Liver (tissue), 9 donors: Measurements from ENCODE around the gene CDH23. TPM values are rescaled to one million over a fixed set of nuclear protein-coding genes. Genes with fewer than 3 reads are reported as not detected.
A peak's percentile ranks its signal among the peaks of the same experiment; 100 is the strongest.

ENCODE experiments used
- DNase-seq: peaks from one replicate; pipeline ENCODE4 v3.0.0-alpha.2; 2017; ENCODE audit warnings: low spot score
- H3K27ac ChIP-seq, 2 donors: one replicate each; pipeline ENCODE4 v1.7.0; 2013; ENCODE audit warnings: inconsistent platforms in 2 of 2, low read length in 2 of 2, control low read depth in 1 of 2, low read depth in 1 of 2, mild to moderate bottlenecking in 1 of 2
- H3K27me3 ChIP-seq, 4 donors: one replicate each; pipeline versions ENCODE4 v1.6.1 to v1.7.0; 2013; ENCODE audit warnings: low read length in 3 of 4, inconsistent platforms in 1 of 4, mild to moderate bottlenecking in 1 of 4, moderate library complexity in 1 of 4; ENCODE audit not compliant: control insufficient read depth in 4 of 4, insufficient read depth in 4 of 4
- H3K36me3 ChIP-seq, 4 donors: one replicate each; pipeline versions ENCODE4 v1.6.1 to v1.7.0; 2013; ENCODE audit warnings: low read length in 3 of 4, mild to moderate bottlenecking in 3 of 4, low read depth in 1 of 4, moderate library complexity in 1 of 4; ENCODE audit not compliant: control insufficient read depth in 4 of 4, insufficient read depth in 3 of 4
- H3K4me1 ChIP-seq, 4 donors: one replicate each; pipeline versions ENCODE4 v1.6.1 to v1.7.0; 2013; ENCODE audit warnings: low read length in 3 of 4, mild to moderate bottlenecking in 3 of 4, moderate library complexity in 1 of 4; ENCODE audit not compliant: control insufficient read depth in 4 of 4, insufficient read depth in 4 of 4
- H3K4me3 ChIP-seq, 3 donors: one replicate each; pipeline versions ENCODE4 v1.6.1 to v1.7.0; 2013; ENCODE audit warnings: low read length in 3 of 3, control low read depth in 1 of 3, low read depth in 1 of 3, mild to moderate bottlenecking in 1 of 3
- H3K9ac ChIP-seq, 2 donors: one replicate each; pipeline ENCODE4 v1.7.0; 2013; ENCODE audit warnings: low read length in 2 of 2, mild to moderate bottlenecking in 2 of 2, moderate library complexity in 2 of 2, control low read depth in 1 of 2, low read depth in 1 of 2
- H3K9me3 ChIP-seq, 4 donors: one replicate each; pipeline versions ENCODE4 v1.6.1 to v1.7.0; 2013; ENCODE audit warnings: low read length in 3 of 4; ENCODE audit not compliant: control insufficient read depth in 4 of 4
- ATF3 ChIP-seq: IDR thresholded peaks from 2 replicates; pipeline ENCODE4 v1.6.1; 2016; ENCODE audit warnings: antibody characterized with exemption
- EGR1 ChIP-seq, 2 donors: IDR thresholded peaks; 2 replicates each; pipeline ENCODE4 v1.6.1; 2016 to 2018; ENCODE audit warnings: antibody characterized with exemption in 2 of 2, low read depth in 2 of 2
- FOXA2 ChIP-seq: IDR thresholded peaks from 2 replicates; pipeline ENCODE4 v1.6.1; 2016; ENCODE audit warnings: antibody characterized with exemption
- GABPA ChIP-seq, 2 donors: IDR thresholded peaks in 1 of 2; conservative IDR thresholded peaks in 1 of 2; 2 replicates each; pipeline ENCODE4 v1.6.1; 2016; ENCODE audit warnings: antibody characterized with exemption in 2 of 2, mild to moderate bottlenecking in 1 of 2, moderate library complexity in 1 of 2
- HNF4A ChIP-seq, 2 donors: conservative IDR thresholded peaks; 2 replicates each; pipeline ENCODE4 v1.6.1; 2016; ENCODE audit warnings: antibody characterized with exemption in 2 of 2, mild to moderate bottlenecking in 2 of 2
- HNF4G ChIP-seq: IDR thresholded peaks from 2 replicates; pipeline ENCODE4 v1.6.1; 2016; ENCODE audit warnings: antibody characterized with exemption
- JUND ChIP-seq, 2 donors: IDR thresholded peaks; 2 replicates each; pipeline ENCODE4 v1.6.1; 2016; ENCODE audit warnings: antibody characterized with exemption in 2 of 2
- NR2F2 ChIP-seq: IDR thresholded peaks from 2 replicates; pipeline ENCODE4 v1.6.1; 2016; ENCODE audit warnings: antibody characterized with exemption
- RAD21 ChIP-seq, 2 donors: IDR thresholded peaks; 2 replicates each; pipeline ENCODE4 v1.6.1; 2016; ENCODE audit warnings: antibody characterized with exemption in 2 of 2, mild to moderate bottlenecking in 2 of 2
- REST ChIP-seq: IDR thresholded peaks from 2 replicates; pipeline ENCODE4 v1.6.1; 2016; ENCODE audit warnings: antibody characterized with exemption, mild to moderate bottlenecking
- RXRA ChIP-seq, 2 donors: IDR thresholded peaks; 2 replicates each; pipeline ENCODE4 v1.6.1; 2017 to 2018; ENCODE audit warnings: antibody characterized with exemption in 2 of 2, mild to moderate bottlenecking in 1 of 2
- SP1 ChIP-seq: IDR thresholded peaks from 2 replicates; pipeline ENCODE4 v1.6.1; 2018; ENCODE audit warnings: antibody characterized with exemption, mild to moderate bottlenecking
- TAF1 ChIP-seq: conservative IDR thresholded peaks from 2 replicates; pipeline ENCODE4 v1.6.1; 2016; ENCODE audit warnings: antibody characterized with exemption, mild to moderate bottlenecking
- YY1 ChIP-seq: IDR thresholded peaks from 2 replicates; pipeline ENCODE4 v1.6.1; 2016; ENCODE audit warnings: antibody characterized with exemption, mild to moderate bottlenecking
- ZBTB33 ChIP-seq: IDR thresholded peaks from 2 replicates; pipeline ENCODE4 v1.6.1; 2016; ENCODE audit warnings: antibody characterized with exemption
- WGBS: extraction: QIAGEN DNeasy Blood & Tissue Kit; methylation state at CpG from one replicate; pipeline ENCODE4 v1.1.7; 2013; 5-methylcytosine and 5-hydroxymethylcytosine counted together
- polyA plus RNA-seq, 2 donors: library from polyadenylated mRNA; stranded (reverse) in 1 of 2; unstranded in 1 of 2; fragments of 200-250 nt in 1 of 2; fragments of >200 nt in 1 of 2; fragmentation: Nextera tagmentation in 1 of 2; extraction: Ambion mirVana in 1 of 2; gene quantifications; one replicate each; pipeline versions ENCODE4 v1.2.1 to v1.2.3, GENCODE V29; 2013 to 2015
- total RNA-seq, 2 donors: library from RNA; depleted of rRNA; stranded (reverse); fragments of >200 nt; gene quantifications; one replicate each; pipeline ENCODE4 v1.2.3, GENCODE V29; 2014
- TF ChIP-seq, protein P1 (sequence below): IDR thresholded peaks from 2 replicates; pipeline ENCODE4 v1.6.1; 2016; ENCODE audit warnings: antibody characterized with exemption
- TF ChIP-seq, protein P2 (sequence below): fragments of 150-350 bp; IDR thresholded peaks from 2 replicates; pipeline ENCODE4 v1.5.1; 2017; ENCODE audit warnings: improper control_type of control experiment, low read depth, low read length; ENCODE audit not compliant: missing input control
- donor health status: healthy.
- donor health status: healthy.
- donor health status: healthy.
- donor health status: healthy.
- donor health status: healthy.

Gene CDH23
- total RNA-seq (1 to 10 TPM; 1.5 to 4.1 TPM), polyA plus RNA-seq (1 to 10 TPM; 2.6 to 4.7 TPM)

GRCh38 chr10:71396711-71397295, at the start of gene CDH23:
Gene CDH23, plus strand, starts transcription at chr10:71396920. Its CDS starts 42,912 bp downstream, at chr10:71439832.
- Histone ChIP-seq H3K36me3 (no peaks in the 10 kb centered on the region), H3K27me3 (no peaks in the 10 kb centered on the region), H3K4me1 (peaks cover 3 to 19% (median 14%) of the 10 kb centered on the region in 4 donors), H3K27ac (no peak within 1 kb of the TSS), H3K9ac (no peak within 1 kb of the TSS), H3K9me3 (no peaks in the 10 kb centered on the region), H3K4me3 (peak within 1 kb of the TSS; percentile 33 to 69 (median 60))
- 1% methylated on average over 91 of the region's 91 CpGs for WGBS
- TF ChIP-seq YY1: no peak
- TF ChIP-seq REST: no peak
- TF ChIP-seq EGR1 (IDR thresholded peaks at IDR 0.05; ENCODE audit: low read depth in 2 of 2): no peak
- TF ChIP-seq ZBTB33: no peak
- no peak for DNase-seq

DNA sequence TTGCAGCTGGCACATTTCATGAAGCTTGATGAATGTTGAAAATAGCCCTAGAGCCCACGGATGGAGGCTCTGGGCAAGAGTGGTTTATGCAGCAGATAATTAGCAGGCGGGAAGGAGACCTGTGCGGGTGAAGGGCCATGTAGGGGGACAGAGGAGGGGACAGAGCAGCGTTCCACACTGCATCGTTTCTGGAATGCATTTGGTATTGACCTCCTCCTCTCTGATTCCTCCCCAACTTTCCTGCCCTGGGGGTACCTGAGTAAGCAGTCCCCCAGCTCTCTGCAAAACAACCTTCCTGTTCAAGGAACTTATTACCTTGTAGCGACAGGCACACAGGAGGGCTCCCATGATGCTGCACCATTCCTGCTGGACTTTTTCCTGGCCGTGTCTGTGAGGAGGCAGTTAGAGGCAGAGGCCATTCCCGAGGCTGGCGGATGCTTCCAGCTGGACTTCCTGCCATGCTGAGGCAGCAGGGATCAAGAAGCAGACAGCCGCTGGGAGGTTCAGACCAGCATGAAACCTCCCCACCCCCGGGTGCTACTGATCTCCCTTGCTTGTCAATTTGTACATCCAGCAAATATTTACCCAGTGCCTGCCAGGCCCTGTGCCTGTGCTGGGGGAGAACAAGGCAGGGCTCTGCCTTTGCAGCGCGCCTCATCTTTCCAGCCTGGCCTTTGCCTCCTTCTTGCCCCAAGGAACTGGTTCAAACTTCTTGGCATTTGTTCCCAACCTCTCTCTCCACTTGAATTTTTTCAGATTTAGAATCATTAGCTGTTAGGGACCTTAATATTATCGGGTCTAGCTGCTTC, 48.9 kb upstream of the CDH23 start:
- 35% methylated on average over 14 of the region's 14 CpGs for WGBS
- no peaks in the 10 kb centered on the region for H3K27me3 ChIP-seq
- H3K4me1 ChIP-seq: peaks cover 24 to 61% (median 42%) of the 10 kb centered on the region in 4 donors
- no peak overlapping the region for H3K9ac ChIP-seq
- no peaks in the 10 kb centered on the region for H3K36me3 ChIP-seq
- DNase-seq: peak; percentile 57
- H3K9me3 ChIP-seq: no peaks in the 10 kb centered on the region
- H3K27ac ChIP-seq: peak overlapping the region in 1 of 2 donors; percentile 41
- H3K4me3 ChIP-seq: peak overlapping the region in 1 of 3 donors; percentile 34
- TF ChIP-seq YY1 (peak; percentile 87), GABPA (IDR thresholded peaks at IDR 0.05 in 1 of 2, conservative IDR thresholded peaks at IDR 0.05 in 1 of 2) (peak in 1 of 2 donors; percentile 67), REST (peak; percentile 76), HNF4G (no peak), NR2F2 (no peak), EGR1 (IDR thresholded peaks at IDR 0.05; ENCODE audit: low read depth in 2 of 2) (peak in 1 of 2 donors; percentile 89), RXRA (IDR thresholded peaks at IDR 0.05) (peak; percentile 74 to 92), HNF4A (conservative IDR thresholded peaks at IDR 0.05) (peak; percentile 60 to 81), TAF1 (peak; percentile 48), SP1 (peak; percentile 80), ATF3 (no peak), RAD21 (IDR thresholded peaks at IDR 0.05) (peak; percentile 46 to 55), FOXA2 (peak; percentile 80), JUND (IDR thresholded peaks at IDR 0.05) (peak in 1 of 2 donors; percentile 48)
- TF ChIP-seq, protein P1, sequence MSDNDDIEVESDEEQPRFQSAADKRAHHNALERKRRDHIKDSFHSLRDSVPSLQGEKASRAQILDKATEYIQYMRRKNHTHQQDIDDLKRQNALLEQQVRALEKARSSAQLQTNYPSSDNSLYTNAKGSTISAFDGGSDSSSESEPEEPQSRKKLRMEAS: peak; percentile 98
- TF ChIP-seq, protein P2, sequence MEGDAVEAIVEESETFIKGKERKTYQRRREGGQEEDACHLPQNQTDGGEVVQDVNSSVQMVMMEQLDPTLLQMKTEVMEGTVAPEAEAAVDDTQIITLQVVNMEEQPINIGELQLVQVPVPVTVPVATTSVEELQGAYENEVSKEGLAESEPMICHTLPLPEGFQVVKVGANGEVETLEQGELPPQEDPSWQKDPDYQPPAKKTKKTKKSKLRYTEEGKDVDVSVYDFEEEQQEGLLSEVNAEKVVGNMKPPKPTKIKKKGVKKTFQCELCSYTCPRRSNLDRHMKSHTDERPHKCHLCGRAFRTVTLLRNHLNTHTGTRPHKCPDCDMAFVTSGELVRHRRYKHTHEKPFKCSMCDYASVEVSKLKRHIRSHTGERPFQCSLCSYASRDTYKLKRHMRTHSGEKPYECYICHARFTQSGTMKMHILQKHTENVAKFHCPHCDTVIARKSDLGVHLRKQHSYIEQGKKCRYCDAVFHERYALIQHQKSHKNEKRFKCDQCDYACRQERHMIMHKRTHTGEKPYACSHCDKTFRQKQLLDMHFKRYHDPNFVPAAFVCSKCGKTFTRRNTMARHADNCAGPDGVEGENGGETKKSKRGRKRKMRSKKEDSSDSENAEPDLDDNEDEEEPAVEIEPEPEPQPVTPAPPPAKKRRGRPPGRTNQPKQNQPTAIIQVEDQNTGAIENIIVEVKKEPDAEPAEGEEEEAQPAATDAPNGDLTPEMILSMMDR: no peak
